ENCODE measurements around the gene CSH2.

Gene CSH2

DNA sequence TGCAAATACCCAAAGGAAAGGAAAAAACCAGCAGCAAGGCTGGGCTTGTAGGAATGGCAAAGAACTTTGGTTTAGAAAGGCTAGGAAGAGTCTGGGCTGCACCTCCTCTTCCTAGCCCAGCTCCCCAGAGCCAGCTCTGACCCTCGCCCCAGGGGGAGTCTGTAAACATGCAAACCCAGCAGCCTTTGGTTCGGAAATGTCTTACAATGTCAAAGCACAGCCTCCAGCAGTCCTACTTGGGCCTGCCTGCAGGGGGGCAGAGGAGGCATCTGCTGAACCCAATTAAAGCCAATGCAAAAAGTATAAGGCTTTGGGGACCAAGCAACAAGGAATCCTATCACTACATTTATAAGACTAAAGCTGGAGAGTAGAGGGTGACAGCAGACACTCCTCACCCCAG is 41.0 kb downstream of the CSH2 start:
- no peak for DNase-seq

DNA sequence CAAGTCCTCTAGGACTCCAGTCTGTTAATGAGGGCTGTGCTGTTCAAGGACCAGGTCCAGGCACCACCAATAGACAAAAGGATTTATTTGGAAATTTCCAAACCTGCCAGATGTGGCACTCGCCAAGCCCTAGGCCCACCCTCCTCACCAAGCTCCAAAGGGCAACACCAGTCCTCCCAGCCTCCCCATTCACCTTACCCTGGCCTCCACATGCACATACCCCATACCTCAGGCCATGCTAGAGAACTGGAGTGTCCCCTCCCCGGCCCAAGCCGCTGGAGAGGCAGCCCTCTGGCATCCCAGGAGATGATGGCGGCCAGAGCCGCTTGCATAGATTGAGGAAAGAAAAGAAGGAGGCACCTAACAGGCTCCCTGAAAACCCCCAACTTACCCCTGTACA is 41.5 kb downstream of the CSH2 start:
- no peak for DNase-seq

- no peak for DNase-seq
Measured at GRCh38 chr17:63831505-63831904, 42.0 kb downstream of the CSH2 start.

DNA sequence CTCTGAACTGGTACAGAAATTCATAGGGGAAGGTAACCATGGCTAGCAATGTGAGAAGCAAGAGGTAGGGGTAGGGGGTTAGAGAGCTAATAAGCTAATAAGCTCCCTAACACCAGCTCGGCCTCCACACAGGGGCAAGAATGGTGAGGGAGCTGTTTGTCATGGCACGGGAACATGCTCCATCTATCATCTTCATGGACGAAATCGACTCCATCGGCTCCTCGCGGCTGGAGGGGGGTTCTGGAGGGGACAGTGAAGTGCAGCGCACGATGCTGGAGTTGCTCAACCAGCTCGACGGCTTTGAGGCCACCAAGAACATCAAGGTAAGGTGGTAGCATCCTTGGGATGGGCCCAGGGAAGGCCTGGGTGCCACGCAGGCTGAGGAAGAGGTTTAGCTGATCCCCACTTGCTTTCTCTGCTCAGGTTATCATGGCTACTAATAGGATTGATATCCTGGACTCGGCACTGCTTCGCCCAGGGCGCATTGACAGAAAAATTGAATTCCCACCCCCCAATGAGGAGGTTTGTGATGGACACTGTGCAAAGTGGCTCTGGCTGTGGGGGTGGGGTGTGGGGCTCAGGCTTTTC is 42.5 kb downstream of the CSH2 start:
- no peak for DNase-seq

GRCh38 chr17:63830278-63830677 is 43.2 kb downstream of the CSH2 start:
- no peak for DNase-seq

GRCh38 chr17:63828936-63829335 is 44.5 kb downstream of the CSH2 start:
- DNase-seq = no peak

DNA sequence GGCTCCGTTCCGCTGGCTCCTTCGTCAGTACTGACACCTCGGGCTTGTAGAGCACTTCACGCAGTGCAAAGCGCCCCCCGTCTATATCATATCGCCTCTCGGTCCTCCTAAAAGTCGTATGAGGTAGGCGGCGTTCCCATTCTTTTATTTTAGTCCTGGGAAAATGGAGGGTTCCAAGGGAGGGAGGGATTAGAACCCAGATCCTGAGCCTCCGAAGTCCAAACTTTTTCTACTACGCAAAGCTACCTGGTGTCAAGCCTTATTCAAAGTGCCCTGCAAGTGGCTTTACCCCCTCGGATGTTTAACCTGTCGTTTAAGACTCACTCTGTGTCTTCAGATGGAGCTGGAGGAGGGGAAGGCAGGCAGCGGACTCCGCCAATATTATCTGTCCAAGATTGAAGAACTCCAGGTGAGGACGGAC is 45.7 kb downstream of the CSH2 start:
- no peak for DNase-seq

DNA sequence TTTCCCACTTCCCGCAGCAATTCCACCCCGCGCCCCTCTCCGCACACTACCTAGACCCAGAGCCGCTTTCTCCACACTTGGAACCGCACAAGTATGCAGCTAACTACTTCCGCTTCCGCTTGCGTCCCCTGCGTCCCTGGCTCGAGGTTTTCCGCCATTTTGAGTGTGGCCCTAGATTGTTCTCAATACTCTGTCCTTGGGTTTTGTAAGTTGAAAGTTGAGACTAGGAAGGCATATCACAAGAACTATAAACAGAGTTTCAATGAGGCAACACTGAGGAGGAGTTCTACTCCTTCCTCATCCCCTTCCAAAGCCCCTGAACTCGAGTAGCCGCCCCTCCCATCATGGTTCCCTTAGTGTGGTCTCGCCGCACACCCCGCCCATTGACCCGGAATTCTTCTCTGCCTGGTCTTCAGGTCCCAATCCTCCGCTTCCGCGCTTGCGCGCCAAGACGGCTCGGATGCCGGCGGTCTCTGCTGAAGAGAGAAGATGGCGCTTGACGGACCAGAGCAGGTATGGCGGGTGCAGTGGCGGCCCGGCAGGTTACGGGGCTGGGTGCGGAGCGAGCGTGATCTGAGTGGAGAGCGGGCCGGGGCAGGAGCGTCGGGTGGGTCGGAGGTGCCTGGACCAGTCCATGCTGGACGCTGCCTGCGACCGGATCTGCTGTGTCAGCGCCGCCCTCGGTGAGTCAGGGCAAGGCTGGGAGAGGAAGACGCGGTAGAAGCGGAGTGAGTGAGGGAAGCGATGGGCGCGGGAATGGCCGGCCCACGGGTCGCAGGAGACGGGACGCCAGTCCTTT is 46.3 kb downstream of the CSH2 start, which contains the start of the genes FTSJ3 and PSMC5:
FTSJ3 (minus strand) TSS at position 662 of the 799 bp plus-strand sequence. CDS start 761 bp downstream, outside the sequence.
PSMC5 (plus strand) TSS at position 430 of the 799 bp plus-strand sequence; CDS start at position 490, 60 bp downstream.
- DNase-seq = peak; percentile 96

DNA sequence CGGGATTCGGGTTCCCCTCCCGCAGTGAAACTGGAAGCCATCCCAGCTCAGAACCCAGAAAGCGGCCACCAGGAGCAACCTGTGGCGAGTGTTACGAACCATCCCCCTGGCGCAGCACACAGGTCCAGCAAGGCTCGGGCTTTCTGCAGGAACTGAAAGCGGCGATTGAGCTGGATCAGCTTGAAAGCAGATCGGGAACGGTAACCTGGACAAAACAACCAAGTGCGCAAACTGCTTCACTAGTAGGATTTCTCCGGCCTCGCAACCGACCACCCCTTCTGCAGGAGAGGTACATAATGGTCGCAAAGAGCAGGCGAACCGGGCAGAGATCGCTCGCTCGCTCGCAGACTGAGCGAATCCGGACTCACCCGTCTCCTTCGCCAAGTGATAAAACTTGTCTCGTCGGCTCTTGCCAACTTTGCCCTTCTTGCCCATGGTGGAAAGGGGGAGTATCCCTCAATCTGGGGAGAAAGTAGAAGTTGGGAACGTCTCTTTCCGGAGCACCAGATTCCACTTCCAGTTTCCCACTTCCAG is 46.9 kb downstream of the CSH2 start:
- no peak for DNase-seq

DNA sequence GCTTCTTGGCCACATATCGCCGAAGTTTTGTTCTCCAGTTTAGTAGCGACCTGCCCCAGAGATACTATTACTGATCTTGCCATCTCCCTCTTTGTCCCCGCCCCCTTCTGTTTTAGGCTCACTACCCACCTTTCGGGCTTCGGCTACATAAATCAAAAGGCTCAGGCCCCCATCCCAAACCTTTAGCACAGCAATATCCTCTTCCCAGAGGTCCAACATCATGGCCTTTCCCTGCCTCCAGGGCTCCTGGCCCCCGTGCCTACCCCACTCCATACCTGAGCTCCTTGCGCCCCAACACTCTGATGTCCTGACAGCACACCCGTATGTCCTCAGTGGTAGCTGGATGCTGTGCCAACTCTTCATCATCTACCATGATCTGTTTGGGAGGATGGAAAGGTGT is 49.1 kb downstream of the CSH2 start:
- DNase-seq = no peak

GRCh38 chr17:63823659-63824331 is 49.7 kb downstream of the CSH2 start:
- no peak for DNase-seq

GRCh38 chr17:63822537-63822936 is 50.9 kb downstream of the CSH2 start:
- DNase-seq = no peak
